Adrenal gland (tissue), 5 donors: Measurements from ENCODE around the gene WFDC9.

Experiments
- POLR2A ChIP-seq, 2 donors: fragments of 450-650 bp; IDR thresholded peaks; one replicate each; pipeline ENCODE4 v1.6.1; 2017; ENCODE audit warnings: antibody characterized with exemption in 2 of 2, mild to moderate bottlenecking in 2 of 2, moderate library complexity in 1 of 2
- TF ChIP-seq, protein P1 (sequence below), 6 experiments: fragments of 450-650 bp in 4 of 6; fragments of 200-600 bp in 2 of 6; sonication (generic) in 1 of 6; IDR thresholded peaks; 1 replicate in 5 of 6; 2 replicates in 1 of 6; pipeline versions ENCODE4 v1.5.1 to v1.8.0; 2016 to 2021; ENCODE audit warnings: antibody characterized with exemption in 6 of 6, mild to moderate bottlenecking in 2 of 6, moderate library complexity in 1 of 6
- donor health status: DM: no; HTN: no; CAD: no.

DNA sequence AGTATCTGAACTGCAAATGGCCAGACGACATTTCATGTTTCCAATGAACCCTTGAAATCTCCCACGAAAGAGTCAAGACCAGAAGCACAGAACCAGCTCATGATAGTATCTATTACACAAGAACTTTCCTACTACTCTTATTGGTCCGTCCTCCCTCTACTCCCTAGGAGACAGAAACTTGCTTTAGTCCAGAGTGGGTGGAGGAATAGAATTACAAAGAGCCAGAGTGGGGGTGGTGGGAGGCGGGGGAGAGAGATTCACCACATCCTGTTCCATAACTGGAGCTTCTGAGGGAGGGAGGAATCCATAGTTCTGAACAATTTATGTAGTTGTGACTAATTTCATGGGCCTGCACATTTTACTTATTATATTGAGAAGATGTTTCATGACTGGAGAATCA is 20.0 kb downstream of the WFDC9 start:
- TF ChIP-seq, protein P1, sequence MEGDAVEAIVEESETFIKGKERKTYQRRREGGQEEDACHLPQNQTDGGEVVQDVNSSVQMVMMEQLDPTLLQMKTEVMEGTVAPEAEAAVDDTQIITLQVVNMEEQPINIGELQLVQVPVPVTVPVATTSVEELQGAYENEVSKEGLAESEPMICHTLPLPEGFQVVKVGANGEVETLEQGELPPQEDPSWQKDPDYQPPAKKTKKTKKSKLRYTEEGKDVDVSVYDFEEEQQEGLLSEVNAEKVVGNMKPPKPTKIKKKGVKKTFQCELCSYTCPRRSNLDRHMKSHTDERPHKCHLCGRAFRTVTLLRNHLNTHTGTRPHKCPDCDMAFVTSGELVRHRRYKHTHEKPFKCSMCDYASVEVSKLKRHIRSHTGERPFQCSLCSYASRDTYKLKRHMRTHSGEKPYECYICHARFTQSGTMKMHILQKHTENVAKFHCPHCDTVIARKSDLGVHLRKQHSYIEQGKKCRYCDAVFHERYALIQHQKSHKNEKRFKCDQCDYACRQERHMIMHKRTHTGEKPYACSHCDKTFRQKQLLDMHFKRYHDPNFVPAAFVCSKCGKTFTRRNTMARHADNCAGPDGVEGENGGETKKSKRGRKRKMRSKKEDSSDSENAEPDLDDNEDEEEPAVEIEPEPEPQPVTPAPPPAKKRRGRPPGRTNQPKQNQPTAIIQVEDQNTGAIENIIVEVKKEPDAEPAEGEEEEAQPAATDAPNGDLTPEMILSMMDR (IDR thresholded peaks at IDR 0.05) = no peak
- TF ChIP-seq POLR2A (IDR thresholded peaks at IDR 0.05) = no peak
